H1 (cell line): ENCODE measurements around the gene STARD9. TPM values are rescaled to one million over a fixed set of nuclear protein-coding genes. Genes with fewer than 3 reads are reported as not detected.

Experiments
- CTCF ChIA-PET: fragments of 300-600 bp; sonication (Branson Sonifier 250); formaldehyde crosslinking; loops from one replicate; lab custom pipeline; 2021; ENCODE audit not compliant: partially characterized antibody; lab: Charles Lee
- POLR2A ChIA-PET: fragments of 300-600 bp; sonication (Branson Sonifier 250); formaldehyde crosslinking; loops from one replicate; lab custom pipeline; 2021; ENCODE audit warnings: inconsistent platforms; ENCODE audit not compliant: partially characterized antibody; lab: Charles Lee
- DNase-seq, 2 experiments: peaks; one replicate each; pipeline versions ENCODE4 v3.0.0 to v3.0.0-alpha.2; 2010 to 2022; ENCODE audit warnings: low spot score in 2 of 2, low read depth in 1 of 2, mixed read lengths in 1 of 2
- FAIRE-seq: peaks from 2 replicates; lab custom pipeline; 2011; peaks lifted over from hg19 to GRCh38; lab: Jason Lieb, UNC
- H2AFZ ChIP-seq: 2 replicates; pipeline ENCODE4 v1.8.1; 2012; ENCODE audit warnings: low read length, inconsistent platforms
- H2AK5ac ChIP-seq: 2 replicates; pipeline ENCODE4 v1.6.1; 2013; ENCODE audit warnings: low read depth, low read length
- H2BK120ac ChIP-seq: replicated peaks from 2 replicates; pipeline ENCODE3; 2013; ENCODE audit warnings: low read depth, low read length, inconsistent platforms
- H2BK12ac ChIP-seq: 2 replicates; pipeline ENCODE4 v1.6.1; 2013; ENCODE audit warnings: low read depth, low read length
- H2BK15ac ChIP-seq: 2 replicates; pipeline ENCODE4 v1.6.1; 2013; ENCODE audit warnings: low read length
- H2BK20ac ChIP-seq: 2 replicates; pipeline ENCODE4 v1.6.1; 2013; ENCODE audit warnings: low read length
- H2BK5ac ChIP-seq: 2 replicates; pipeline ENCODE4 v1.6.1; 2013; ENCODE audit warnings: low read depth, low read length
- H3K14ac ChIP-seq: 2 replicates; pipeline ENCODE4 v1.6.1; 2013; ENCODE audit warnings: inconsistent platforms; ENCODE audit not compliant: insufficient read length
- H3K18ac ChIP-seq: 2 replicates; pipeline ENCODE4 v1.6.1; 2013; ENCODE audit warnings: low read length; ENCODE audit errors: extremely low read depth
- H3K23ac ChIP-seq: 2 replicates; pipeline ENCODE4 v1.6.1; 2013; ENCODE audit warnings: inconsistent platforms; ENCODE audit not compliant: insufficient read length
- H3K23me2 ChIP-seq: 2 replicates; pipeline ENCODE4 v1.6.1; 2013; ENCODE audit warnings: low read depth, low read length
- H3K27ac ChIP-seq: 2 replicates; pipeline ENCODE4 v1.6.1; 2011; ENCODE audit warnings: low read depth, low read length, inconsistent platforms
- H3K27me3 ChIP-seq, 4 experiments: replicated peaks in 1 of 4; 1 replicate in 1 of 4; 2 replicates in 3 of 4; pipeline versions ENCODE4 v1.6.1 to v1.8.1; 2011 to 2013; ENCODE audit warnings: low read length in 3 of 4, mild to moderate bottlenecking in 3 of 4, inconsistent platforms in 2 of 4, mixed read lengths in 2 of 4, moderate library complexity in 1 of 4; ENCODE audit not compliant: control insufficient read depth in 3 of 4, insufficient read depth in 3 of 4; ENCODE audit errors: extremely low read depth in 1 of 4
- H3K36me3 ChIP-seq, 4 experiments: 2 replicates each; pipeline versions ENCODE4 v1.6.1 to v1.8.1; 2011 to 2013; ENCODE audit warnings: mild to moderate bottlenecking in 4 of 4, low read length in 3 of 4, moderate library complexity in 2 of 4, control low read depth in 1 of 4, inconsistent platforms in 1 of 4; ENCODE audit not compliant: insufficient read depth in 4 of 4, control insufficient read depth in 2 of 4
- H3K4ac ChIP-seq: replicated peaks from 2 replicates; pipeline ENCODE3; 2013; ENCODE audit warnings: low read length, low read depth, mixed read lengths, inconsistent platforms; ENCODE audit not compliant: insufficient read length
- H3K4me1 ChIP-seq, 4 experiments: replicated peaks in 1 of 4; 1 replicate in 1 of 4; 2 replicates in 3 of 4; pipeline versions ENCODE4 v1.6.1 to v1.8.1; 2011 to 2013; ENCODE audit warnings: low read length in 3 of 4, inconsistent platforms in 2 of 4, mixed read lengths in 1 of 4; ENCODE audit not compliant: insufficient read depth in 4 of 4, control insufficient read depth in 3 of 4
- H3K4me2 ChIP-seq, 2 experiments: 2 replicates each; pipeline versions ENCODE4 v1.6.1 to v1.8.1; 2011 to 2013; ENCODE audit warnings: low read depth in 2 of 2, low read length in 2 of 2, control low read depth in 1 of 2, inconsistent platforms in 1 of 2, mild to moderate bottlenecking in 1 of 2; ENCODE audit not compliant: insufficient read depth in 1 of 2
- H3K4me3 ChIP-seq, 4 experiments: fragments of 200-600, 300-600 bp in 1 of 4; sonication (generic), shearing (Covaris generic), sonication (Bioruptor Twin) in 1 of 4; 2 replicates each; pipeline versions ENCODE4 v1.5.1 to v1.8.1; 2011 to 2016; ENCODE audit warnings: low read length in 4 of 4, low read depth in 3 of 4, control low read depth in 2 of 4, inconsistent platforms in 2 of 4, mild to moderate bottlenecking in 2 of 4, mixed read lengths in 1 of 4, moderate library complexity in 1 of 4; ENCODE audit not compliant: insufficient read depth in 2 of 4; ENCODE audit errors: extremely low read depth in 1 of 4
- H3K56ac ChIP-seq: replicated peaks from 2 replicates; pipeline ENCODE3; 2013; ENCODE audit warnings: low read depth, mild to moderate bottlenecking, mixed read lengths, low read length, inconsistent platforms; ENCODE audit not compliant: insufficient read length
- H3K79me1 ChIP-seq: 2 replicates; pipeline ENCODE4 v1.6.1; 2013; ENCODE audit warnings: low read depth, low read length, control low read depth
- H3K79me2 ChIP-seq, 2 experiments: 2 replicates each; pipeline versions ENCODE4 v1.6.1 to v1.8.1; 2012 to 2013; ENCODE audit warnings: low read length in 2 of 2, mild to moderate bottlenecking in 2 of 2, inconsistent platforms in 1 of 2; ENCODE audit not compliant: insufficient read depth in 2 of 2, control insufficient read depth in 1 of 2
- H3K9ac ChIP-seq, 4 experiments: replicated peaks in 1 of 4; 1 replicate in 1 of 4; 2 replicates in 3 of 4; pipeline versions ENCODE4 v1.6.1 to v1.8.1; 2011 to 2013; ENCODE audit warnings: low read depth in 3 of 4, low read length in 3 of 4, control low read depth in 2 of 4, mild to moderate bottlenecking in 2 of 4, moderate library complexity in 2 of 4, inconsistent platforms in 1 of 4; ENCODE audit errors: extremely low read depth in 1 of 4
- H3K9me3 ChIP-seq, 2 experiments: 2 replicates each; pipeline versions ENCODE4 v1.6.1 to v1.8.1; 2012 to 2013; ENCODE audit warnings: mild to moderate bottlenecking in 2 of 2, moderate library complexity in 2 of 2, control low read depth in 1 of 2, inconsistent platforms in 1 of 2, low read depth in 1 of 2, low read length in 1 of 2, mixed read lengths in 1 of 2; ENCODE audit not compliant: insufficient read depth in 2 of 2
- H4K20me1 ChIP-seq, 2 experiments: replicated peaks in 1 of 2; 2 replicates each; pipeline versions ENCODE3 to v1.8.1; 2011 to 2013; ENCODE audit warnings: inconsistent platforms in 2 of 2, low read length in 2 of 2, mild to moderate bottlenecking in 1 of 2; ENCODE audit not compliant: insufficient read depth in 2 of 2, control insufficient read depth in 1 of 2
- H4K5ac ChIP-seq: 2 replicates; pipeline ENCODE4 v1.6.1; 2013; ENCODE audit warnings: low read length, low read depth, mixed read lengths, inconsistent platforms; ENCODE audit not compliant: insufficient read length
- H4K8ac ChIP-seq: 2 replicates; pipeline ENCODE4 v1.8.0; 2013; ENCODE audit warnings: mild to moderate bottlenecking, moderate library complexity, low read length, inconsistent platforms; ENCODE audit not compliant: insufficient read depth; ENCODE audit errors: extremely low read depth
- H4K91ac ChIP-seq: replicated peaks from 2 replicates; pipeline ENCODE3; 2013; ENCODE audit warnings: low read length, mixed read lengths, inconsistent platforms; ENCODE audit not compliant: insufficient read length
- ATF2 ChIP-seq: IDR thresholded peaks from 2 replicates; pipeline ENCODE4 v1.6.1; 2012; ENCODE audit warnings: low read length, inconsistent platforms
- BRCA1 ChIP-seq: IDR thresholded peaks from 2 replicates; pipeline ENCODE4 v1.6.1; 2012; ENCODE audit warnings: low read depth, low read length, improper control_type of control experiment
- CBX5 ChIP-seq: fragments of 300-800, 300-1000 bp; sonication (generic); IDR thresholded peaks from 2 replicates; pipeline ENCODE4 v1.7.1; 2016; ENCODE audit warnings: antibody characterized with exemption, low read length, low read depth
- EGR1 ChIP-seq: IDR thresholded peaks from 2 replicates; pipeline ENCODE4 v1.6.1; 2011; ENCODE audit warnings: low read depth, low read length, borderline replicate concordance
- MAFK ChIP-seq: IDR thresholded peaks from 2 replicates; pipeline ENCODE4 v1.6.1; 2012; ENCODE audit warnings: low read depth, mild to moderate bottlenecking, improper control_type of control experiment, low read length
- SP1 ChIP-seq: IDR thresholded peaks from 2 replicates; pipeline ENCODE4 v1.6.1; 2011; ENCODE audit warnings: low read depth, low read length
- TAF1 ChIP-seq: IDR thresholded peaks from 2 replicates; pipeline ENCODE4 v1.6.1; 2011; ENCODE audit warnings: mild to moderate bottlenecking, low read depth, low read length
- TBP ChIP-seq: IDR thresholded peaks from 2 replicates; pipeline ENCODE4 v1.6.1; 2011; ENCODE audit warnings: low read depth, low read length, improper control_type of control experiment
- WGBS, 2 experiments: shearing (Covaris generic) in 1 of 2; methylation state at CpG; one replicate each; pipeline versions ENCODE4 v1.1.6 to v1.1.7; 2013 to 2015; ENCODE audit warnings: low lambda C conversion rate in 2 of 2, mixed read lengths in 2 of 2, inconsistent platforms in 1 of 2, low coverage in 1 of 2, missing lambda C conversion rate in 1 of 2; ENCODE audit not compliant: insufficient replicate concordance in 2 of 2, insufficient coverage in 1 of 2, insufficient read length in 1 of 2; ENCODE audit errors: extremely low coverage in 1 of 2, missing lambda C conversion rate in 1 of 2; 5-methylcytosine and 5-hydroxymethylcytosine counted together
- polyA plus RNA-seq, 7 experiments: library from polyadenylated mRNA; depleted of rRNA in 3 of 7; stranded (reverse) in 5 of 7; unstranded in 2 of 7; fragments of >200 nt in 5 of 7; fragments of 200-250 nt in 2 of 7; gene quantifications; 1 replicate in 5 of 7; 2 replicates in 1 of 7; 4 replicates in 1 of 7; pipeline versions ENCODE4 v1.2.1 to v1.2.3, GENCODE V29; 2011 to 2013; ENCODE audit warnings: missing spikeins in 2 of 7, mixed read lengths in 2 of 7
- total RNA-seq: library from RNA; stranded (reverse); fragmentation: NEBNext Ultra II Directional; extraction: Animal tissue kit (Norgen Biotek cat#: 25700); gene quantifications from 2 replicates; pipeline ENCODE4 v1.2.1, GENCODE V29; 2021
- TF ChIP-seq, protein P1 (sequence below): IDR thresholded peaks from 2 replicates; pipeline ENCODE4 v1.6.1; 2012; ENCODE audit warnings: inconsistent platforms

The STARD9 gene
- total and polyA plus RNA-seq, 2 of the 8 experiments (the other 6 are each of a cell fraction or from before 2014, with no cell fraction given), result 2.8 to 7.0 TPM

DNA sequence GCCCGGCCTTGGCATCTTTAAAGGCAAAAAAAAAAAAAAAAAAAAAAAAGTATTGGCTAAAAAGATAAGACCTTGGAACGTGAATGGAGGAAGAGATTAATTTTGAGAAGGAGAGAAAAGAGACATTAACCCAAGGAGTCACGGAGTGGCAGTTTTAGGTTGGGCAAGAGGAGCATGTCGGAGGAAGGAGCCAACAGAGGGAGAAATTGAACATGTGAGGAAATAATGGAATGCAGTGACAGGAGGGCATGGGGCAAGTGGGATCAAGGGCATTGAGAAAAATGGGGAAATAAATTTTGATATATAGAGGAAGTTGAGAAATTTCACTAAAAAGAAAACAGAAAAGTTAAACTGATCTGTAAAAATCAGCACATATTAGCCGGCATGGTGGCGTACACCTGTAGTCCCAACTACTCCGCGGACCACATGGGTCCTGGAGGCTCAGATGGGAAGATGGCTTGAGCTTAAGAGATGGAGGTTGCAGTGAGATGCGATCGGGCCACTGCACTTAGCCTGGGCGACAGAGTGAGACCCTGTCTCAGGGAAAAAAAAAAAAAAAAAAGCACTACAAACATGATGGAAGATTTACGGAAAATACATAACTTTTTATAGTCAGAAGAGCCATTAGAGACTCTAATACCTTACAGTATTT lies 25.5 kb upstream of the STARD9 start:
- H3K79me2 ChIP-seq, result peaks cover 0 to 47% of the 10 kb centered on the region in 2 experiments; a peak in 3 of 4 replicates
- DNase-seq (no peak), FAIRE-seq (no peak)
- 82% methylated on average over 10 of the region's 12 CpGs; no CpG with 5 or more reads in 1 of the 2 experiments for whole genome bisulfite sequencing, 2 experiments
- H3K79me1 ChIP-seq, result peaks cover 2% of the 10 kb centered on the region; the same call in 1 of the 2 replicates
- no peak overlapping the region for H2BK120ac ChIP-seq
- H4K91ac ChIP-seq, result no peak overlapping the region
- ChIA-PET POLR2A (interaction anchor here (0.6 to 1.3 kb wide), 4 partner anchors 11 to 643 kb away, joined by 3 to 4 read pairs (median 3); no protein-coding TSS in a partner anchor), CTCF (interaction anchor here (0.6 kb wide), 1 partner anchor 154 kb away, joined by 4 read pairs; no protein-coding TSS in a partner anchor)
- no peak overlapping the region for H2BK12ac ChIP-seq
- H2AFZ ChIP-seq, result no peak overlapping the region
- H3K9ac ChIP-seq, result peak overlapping the region in 1 of 4 experiments; percentile 63; a peak in 1 of 7 replicates
- no peak overlapping the region for H2BK15ac ChIP-seq
- H3K23ac ChIP-seq, result no peak overlapping the region
- no peak overlapping the region for H3K27ac ChIP-seq
- no peaks in the 10 kb centered on the region for H3K27me3 ChIP-seq
- no peaks in the 10 kb centered on the region for H3K9me3 ChIP-seq
- peak overlapping the region; percentile 84 to 86 for H3K4me2 ChIP-seq
- peaks cover 0 to 2% (median 0%) of the 10 kb centered on the region in 4 experiments; a peak in 2 of 8 replicates for H3K36me3 ChIP-seq
- no peak overlapping the region for H3K4ac ChIP-seq
- peak overlapping the region; percentile 92 to 97 (median 96); a peak in 5 of 8 replicates for H3K4me3 ChIP-seq
- H2AK5ac ChIP-seq, result no peak overlapping the region
- no peak overlapping the region for H3K56ac ChIP-seq
- H3K18ac ChIP-seq, result no peak overlapping the region
- H3K4me1 ChIP-seq, result peaks cover 0 to 3% (median 0%) of the 10 kb centered on the region in 4 experiments; a peak in 2 of 7 replicates
- no peak overlapping the region for H2BK20ac ChIP-seq
- H2BK5ac ChIP-seq, result no peak overlapping the region
- H3K14ac ChIP-seq, result no peak overlapping the region
- no peaks in the 10 kb centered on the region; the same call in 1 of the 2 replicates for H3K23me2 ChIP-seq
- no peak overlapping the region for H4K5ac ChIP-seq
- H4K8ac ChIP-seq, result no peak overlapping the region
- H4K20me1 ChIP-seq, result no peaks in the 10 kb centered on the region
- TF ChIP-seq, protein P1, sequence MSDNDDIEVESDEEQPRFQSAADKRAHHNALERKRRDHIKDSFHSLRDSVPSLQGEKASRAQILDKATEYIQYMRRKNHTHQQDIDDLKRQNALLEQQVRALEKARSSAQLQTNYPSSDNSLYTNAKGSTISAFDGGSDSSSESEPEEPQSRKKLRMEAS, result no peak
- no peak for TF ChIP-seq MAFK
- no peak for TF ChIP-seq TBP
- TF ChIP-seq CBX5, result no peak
- no peak for TF ChIP-seq TAF1
- TF ChIP-seq BRCA1, result no peak
- no peak for TF ChIP-seq SP1
- TF ChIP-seq EGR1, result no peak
- no peak for TF ChIP-seq ATF2
